ENCODE results near the gene SZRD1.
"Not testable (repeated sequence)": the region's sequence is repeated elsewhere in the genome, so short reads cannot be mapped to it uniquely, and the experiment has no call there.

SZRD1 gene

DNA sequence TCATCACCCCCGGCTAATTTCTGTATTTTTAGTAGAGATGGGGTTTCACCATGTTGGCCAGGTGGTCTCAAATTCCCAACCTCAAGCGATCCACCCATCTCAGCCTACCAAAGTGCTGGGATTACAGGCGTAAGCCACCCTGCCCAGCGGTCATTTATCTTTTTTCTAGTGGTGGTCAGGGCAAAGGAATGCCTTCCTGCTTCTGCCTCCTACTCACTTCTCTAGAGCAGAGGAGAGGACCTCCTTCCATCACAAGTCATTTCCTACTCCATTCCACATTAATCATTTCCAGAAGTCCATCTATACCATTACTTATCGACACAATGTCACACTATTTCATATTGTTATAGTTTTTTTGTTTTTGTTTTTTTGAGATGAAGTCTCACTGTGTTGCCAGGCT lies 28.1 kb upstream of the SZRD1 start:
- no peak for DNase-seq (ENCODE audit: low read depth)
- in situ Hi-C loops (cut with HindIII; ENCODE audit: low sequenced_read_pairs) = no loop called here
- no peak overlapping the region for H3K4me3 ChIP-seq (ENCODE audit: low read depth, low read length)
- TF ChIP-seq, protein P1, sequence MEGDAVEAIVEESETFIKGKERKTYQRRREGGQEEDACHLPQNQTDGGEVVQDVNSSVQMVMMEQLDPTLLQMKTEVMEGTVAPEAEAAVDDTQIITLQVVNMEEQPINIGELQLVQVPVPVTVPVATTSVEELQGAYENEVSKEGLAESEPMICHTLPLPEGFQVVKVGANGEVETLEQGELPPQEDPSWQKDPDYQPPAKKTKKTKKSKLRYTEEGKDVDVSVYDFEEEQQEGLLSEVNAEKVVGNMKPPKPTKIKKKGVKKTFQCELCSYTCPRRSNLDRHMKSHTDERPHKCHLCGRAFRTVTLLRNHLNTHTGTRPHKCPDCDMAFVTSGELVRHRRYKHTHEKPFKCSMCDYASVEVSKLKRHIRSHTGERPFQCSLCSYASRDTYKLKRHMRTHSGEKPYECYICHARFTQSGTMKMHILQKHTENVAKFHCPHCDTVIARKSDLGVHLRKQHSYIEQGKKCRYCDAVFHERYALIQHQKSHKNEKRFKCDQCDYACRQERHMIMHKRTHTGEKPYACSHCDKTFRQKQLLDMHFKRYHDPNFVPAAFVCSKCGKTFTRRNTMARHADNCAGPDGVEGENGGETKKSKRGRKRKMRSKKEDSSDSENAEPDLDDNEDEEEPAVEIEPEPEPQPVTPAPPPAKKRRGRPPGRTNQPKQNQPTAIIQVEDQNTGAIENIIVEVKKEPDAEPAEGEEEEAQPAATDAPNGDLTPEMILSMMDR (IDR thresholded peaks at IDR 0.05; ENCODE audit: low read depth, low read length, missing control alignments) = no peak

DNA sequence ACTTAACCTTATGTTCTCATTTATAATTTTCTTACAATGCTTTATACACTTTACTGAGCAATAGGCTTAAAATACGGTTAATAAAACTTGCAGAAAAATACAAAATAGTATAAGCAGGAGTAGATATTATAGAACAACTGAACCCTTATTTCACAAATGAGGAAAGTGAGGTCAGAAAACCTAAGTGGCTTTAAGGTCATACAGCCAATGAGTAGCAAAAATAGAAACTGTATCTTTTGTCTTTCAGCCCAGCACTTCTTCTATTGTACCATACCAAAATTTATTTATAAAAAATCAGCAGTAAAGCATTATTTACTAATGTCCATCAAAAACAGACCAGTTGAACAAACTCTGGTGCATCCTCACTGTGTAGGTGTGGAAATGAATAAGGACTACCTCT lies 26.4 kb upstream of the SZRD1 start:
- in situ Hi-C loops (cut with HindIII; ENCODE audit: low sequenced_read_pairs) = no loop called here
- H3K4me3 ChIP-seq (ENCODE audit: low read depth, low read length) = no peak overlapping the region

DNA sequence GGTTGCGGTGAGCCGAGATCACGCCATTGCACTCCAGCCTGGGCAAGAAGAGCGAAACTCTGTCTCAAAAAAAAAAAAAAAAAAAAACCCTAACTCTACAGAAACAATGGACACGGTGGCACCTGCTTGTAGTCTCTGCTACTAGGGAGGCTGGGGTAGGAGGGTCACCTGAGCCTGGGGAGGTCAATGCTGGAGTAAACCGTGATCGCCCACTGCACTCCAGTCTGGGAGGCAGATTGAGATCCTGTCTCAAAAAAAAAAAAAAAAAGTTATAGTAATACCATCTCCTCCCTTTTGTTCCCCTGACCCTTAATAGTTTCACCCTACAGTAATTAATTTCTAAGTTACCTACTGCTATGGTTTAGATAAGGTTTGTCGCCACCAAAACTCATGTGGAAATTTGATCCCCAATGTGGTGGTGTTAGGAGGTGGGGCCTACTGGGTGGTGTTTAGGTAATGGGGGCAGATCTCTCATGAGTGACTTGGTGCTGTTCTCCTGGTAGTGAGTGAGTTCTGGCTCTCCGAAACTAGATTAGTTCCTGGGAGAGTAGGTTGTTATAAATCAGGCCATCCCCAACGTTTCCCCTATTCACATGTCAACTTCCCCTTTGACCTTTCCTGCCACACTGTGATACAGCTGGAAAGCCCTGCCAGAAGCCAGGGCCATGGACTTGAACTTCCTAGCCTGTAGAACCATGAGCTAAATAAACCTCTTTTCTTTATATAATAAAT lies 24.5 kb upstream of the SZRD1 start:
- no peak overlapping the region for H3K4me3 ChIP-seq (ENCODE audit: low read depth, low read length)
- in situ Hi-C loops (cut with HindIII; ENCODE audit: low sequenced_read_pairs) = no loop called here
- no peak for DNase-seq (ENCODE audit: low read depth)
- TF ChIP-seq, protein P1 (IDR thresholded peaks at IDR 0.05; ENCODE audit: low read depth, low read length, missing control alignments) = no peak

More for the DNA sequence above, 26.4 kb upstream of the SZRD1 start:
- no peak for DNase-seq (ENCODE audit: low read depth)
- TF ChIP-seq, protein P1 (IDR thresholded peaks at IDR 0.05; ENCODE audit: low read depth, low read length, missing control alignments) = no peak

DNA sequence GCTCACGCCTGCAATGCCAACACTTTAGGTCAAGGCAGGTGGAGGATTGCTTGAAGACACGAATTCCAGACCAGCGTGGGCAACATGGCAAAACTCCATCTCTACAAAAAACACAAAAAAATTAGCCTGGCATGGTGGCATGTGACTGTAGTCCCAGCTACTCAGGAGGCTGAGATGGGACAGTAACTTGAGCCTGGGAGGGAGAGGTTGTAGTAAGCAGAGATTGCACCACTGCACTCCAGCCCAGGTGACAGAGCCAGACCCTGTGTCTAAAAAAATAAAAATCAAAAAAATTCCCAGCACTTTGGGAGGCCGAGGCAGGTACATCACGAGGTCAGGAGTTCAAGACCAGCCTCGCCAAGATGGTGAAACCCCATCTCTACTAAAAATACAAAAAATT lies 23.8 kb upstream of the SZRD1 start:
- H3K4me3 ChIP-seq (ENCODE audit: low read depth, low read length); in situ Hi-C loops (cut with HindIII; ENCODE audit: low sequenced_read_pairs); DNase-seq (ENCODE audit: low read depth): not testable (repeated sequence)

DNA sequence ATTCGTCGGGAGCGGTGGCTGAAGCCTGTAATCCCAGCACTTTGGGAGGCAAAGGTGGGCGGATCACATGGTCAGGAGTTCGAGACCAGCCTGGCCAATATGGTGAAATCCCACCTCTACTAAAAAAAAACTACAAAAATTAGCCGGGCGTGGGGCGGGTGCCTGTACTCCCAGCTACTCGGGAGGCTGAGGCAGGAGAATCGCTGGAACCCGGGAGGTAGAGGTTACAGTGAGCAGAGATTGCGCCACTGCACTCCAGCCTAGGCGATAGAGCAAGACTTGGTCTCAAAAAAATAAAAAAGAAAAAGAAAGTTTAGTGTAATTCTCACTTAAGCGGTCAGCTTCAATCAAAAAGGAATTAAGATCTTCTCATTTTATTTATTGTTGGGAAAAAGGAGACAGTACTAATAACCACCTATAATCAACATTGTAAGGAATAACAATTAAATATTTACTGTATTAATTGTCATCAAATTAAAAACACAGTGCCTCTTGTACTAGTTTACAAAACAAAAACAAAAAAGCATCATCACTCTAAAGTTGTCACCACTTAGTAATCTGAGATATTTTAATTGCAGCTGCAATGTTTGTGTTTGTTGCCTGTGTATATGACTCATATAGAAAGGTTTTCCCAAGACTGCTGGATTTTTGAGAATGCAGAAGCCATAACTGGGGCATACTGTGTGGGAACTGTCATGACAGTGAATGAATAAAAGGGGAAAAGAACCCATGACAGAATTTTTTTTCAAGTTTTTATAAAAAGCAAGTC lies 18.4 kb upstream of the SZRD1 start:
- no peak overlapping the region for H3K4me3 ChIP-seq (ENCODE audit: low read depth, low read length)
- DNase-seq (ENCODE audit: low read depth) = peak; percentile 26
- in situ Hi-C loops (cut with HindIII; ENCODE audit: low sequenced_read_pairs) = no loop called here
- TF ChIP-seq, protein P1 (IDR thresholded peaks at IDR 0.05; ENCODE audit: low read depth, low read length, missing control alignments) = no peak

DNA sequence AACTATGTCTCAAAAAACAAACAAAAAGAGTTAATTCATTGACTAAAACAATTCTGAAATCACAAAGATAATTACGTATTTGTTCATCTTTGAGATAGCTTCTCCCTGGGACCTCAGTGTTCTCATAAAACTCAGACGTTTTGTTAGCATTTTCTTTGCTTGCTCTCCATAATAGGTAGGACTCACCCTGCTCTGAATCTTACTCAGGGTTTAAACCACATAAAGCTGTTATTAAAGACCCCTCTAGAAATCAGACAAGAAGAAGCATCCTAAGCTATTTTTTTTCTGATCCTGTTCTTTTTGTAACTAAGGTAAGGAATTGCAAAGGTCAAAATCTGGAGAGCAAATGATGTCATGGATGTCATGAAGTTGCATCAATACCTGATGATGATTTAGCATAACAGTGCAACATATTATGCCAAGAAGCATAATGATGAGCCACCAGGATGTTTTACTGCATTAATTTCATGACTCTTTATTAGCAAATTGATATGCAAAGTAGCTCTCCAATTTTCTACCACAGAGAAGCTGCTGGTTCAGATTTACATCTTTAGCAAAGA lies 17.1 kb upstream of the SZRD1 start:
- H3K4me3 ChIP-seq (ENCODE audit: low read depth, low read length) = no peak overlapping the region
- in situ Hi-C loops (cut with HindIII; ENCODE audit: low sequenced_read_pairs) = no loop called here
- DNase-seq (ENCODE audit: low read depth) = no peak
- TF ChIP-seq, protein P1 (IDR thresholded peaks at IDR 0.05; ENCODE audit: low read depth, low read length, missing control alignments) = no peak
